ENCODE data around the gene POLR3C. TPM values are rescaled to one million over a fixed set of nuclear protein-coding genes. Genes with fewer than 3 reads are reported as not detected.

Gene POLR3C
- 10 to 100 TPM; 28.0 to 36.5 (median 32.7) TPM for total RNA-seq

GRCh38 chr1:145823565-145824498, at the start of gene POLR3C, which contains the start of gene RNF115:
Gene POLR3C (plus strand): TSS chr1:145824200. CDS start chr1:145825777, 1,577 bp downstream.
Gene RNF115 (minus strand): TSS chr1:145824095. CDS start chr1:145823873, 222 bp downstream.
- DNase-seq: peak; percentile 94 to 95
- 0 to 2% methylated on average over 19 to 39 of the region's 89 CpGs for WGBS, 2 donors
- peak within 1 kb of the TSS; percentile 75 to 97 (median 85) for H3K27ac ChIP-seq
- H3K9me3 ChIP-seq: no peaks in the 10 kb centered on the region
- H3K4me1 ChIP-seq: peaks cover 10 to 13% of the 10 kb centered on the region in 2 donors
- H3K27me3 ChIP-seq: no peaks in the 10 kb centered on the region
- H3K4me3 ChIP-seq (replicated peaks in 1 of 3): peak within 1 kb of the TSS; percentile 63 to 76 (median 70)
- TF ChIP-seq CTCF (IDR thresholded peaks at IDR 0.05): peak in 1 of 6 experiments; percentile 26
- TF ChIP-seq POLR2A (IDR thresholded peaks at IDR 0.05): peak; percentile 63 to 93
- intact Hi-C loops (cut with DNase I): no loop called here
- peaks cover 18 to 24% of the 10 kb centered on the region in 2 donors for H3K36me3 ChIP-seq

- H3K36me3 ChIP-seq: no peaks in the 10 kb centered on the region
- TF ChIP-seq CTCF (IDR thresholded peaks at IDR 0.05): no peak
- no peak for TF ChIP-seq POLR2A (IDR thresholded peaks at IDR 0.05)
- H3K4me1 ChIP-seq: peaks cover 5 to 20% of the 10 kb centered on the region in 2 donors
- H3K27ac ChIP-seq: peak overlapping the region in 2 of 3 donors; percentile 19 to 25
- 87 to 92% methylated on average over 1 of the region's 1 CpG for WGBS, 2 donors
- no peak for DNase-seq
- intact Hi-C loops (cut with DNase I): no loop called here
- H3K4me3 ChIP-seq (replicated peaks in 1 of 3): no peak overlapping the region
- no peaks in the 10 kb centered on the region for H3K27me3 ChIP-seq
- no peaks in the 10 kb centered on the region for H3K9me3 ChIP-seq
Measured at GRCh38 chr1:145777357-145778145, 46.4 kb upstream of the POLR3C start.

- H3K4me1 ChIP-seq: peaks cover 5 to 24% of the 10 kb centered on the region in 2 donors
- H3K27me3 ChIP-seq: no peaks in the 10 kb centered on the region
- H3K27ac ChIP-seq: peak overlapping the region in 2 of 3 donors; percentile 19 to 25
- no peaks in the 10 kb centered on the region for H3K36me3 ChIP-seq
- TF ChIP-seq POLR2A (IDR thresholded peaks at IDR 0.05): no peak
- no peak for TF ChIP-seq CTCF (IDR thresholded peaks at IDR 0.05)
- 97 to 99% methylated on average over 1 of the region's 1 CpG for WGBS, 2 donors
- H3K9me3 ChIP-seq: no peaks in the 10 kb centered on the region
- no peak for DNase-seq
- intact Hi-C loops (cut with DNase I): no loop called here
- no peak overlapping the region for H3K4me3 ChIP-seq (replicated peaks in 1 of 3)
Measured at GRCh38 chr1:145778146-145778540, 45.9 kb upstream of the POLR3C start.

GRCh38 chr1:145782272-145783099, 41.5 kb upstream of the POLR3C start:
- Histone ChIP-seq H3K36me3 (no peaks in the 10 kb centered on the region), H3K27me3 (no peaks in the 10 kb centered on the region), H3K4me1 (peaks cover 9 to 29% of the 10 kb centered on the region in 2 donors), H3K27ac (peak overlapping the region in 2 of 3 donors; percentile 64 to 66), H3K4me3 (replicated peaks in 1 of 3) (no peak overlapping the region), H3K9me3 (no peaks in the 10 kb centered on the region)
- TF ChIP-seq CTCF (IDR thresholded peaks at IDR 0.05): no peak
- no peak for TF ChIP-seq POLR2A (IDR thresholded peaks at IDR 0.05)
- 85 to 92% methylated on average over 10 of the region's 10 CpGs for WGBS, 2 donors
- DNase-seq: no peak
- intact Hi-C loops (cut with DNase I): no loop called here

All from thyroid gland (tissue), 4 donors.